SJSA1 (cell line): ENCODE data around the gene MSH5. TPM values are rescaled to one million over a fixed set of nuclear protein-coding genes. Genes with fewer than 3 reads are reported as not detected.
"Not testable (repeated sequence)": the region's sequence is repeated elsewhere in the genome, so short reads cannot be mapped to it uniquely, and the experiment has no call there.

ENCODE experiments used
- DNase-seq, 2 experiments: peaks; one replicate each; pipeline ENCODE4 v3.0.0-alpha.2; 2015 to 2020; ENCODE audit warnings: low spot score in 2 of 2, low read depth in 1 of 2
- H3K27ac ChIP-seq: fragments of 250-450 bp; sonication (Bioruptor Pico); 2 replicates; pipeline ENCODE4 v1.5.1; 2020; ENCODE audit warnings: mild to moderate bottlenecking, moderate library complexity
- H3K27me3 ChIP-seq: fragments of 250-450 bp; sonication (Bioruptor Pico); replicated peaks from 2 replicates; pipeline ENCODE4 v1.5.1; 2020; ENCODE audit warnings: mild to moderate bottlenecking, moderate library complexity
- H3K36me3 ChIP-seq: fragments of 250-450 bp; sonication (Bioruptor Pico); 2 replicates; pipeline ENCODE4 v1.5.1; 2020; ENCODE audit warnings: mild to moderate bottlenecking
- H3K4me1 ChIP-seq: fragments of 250-450 bp; sonication (Bioruptor Pico); replicated peaks from 2 replicates; pipeline ENCODE4 v1.6.1; 2021; ENCODE audit warnings: mild to moderate bottlenecking
- H3K4me3 ChIP-seq: fragments of 250-450 bp; sonication (Bioruptor Pico); 2 replicates; pipeline ENCODE4 v1.5.1; 2020; ENCODE audit warnings: mild to moderate bottlenecking
- H3K9me3 ChIP-seq: fragments of 250-450 bp; sonication (Bioruptor Pico); replicated peaks from 2 replicates; pipeline ENCODE4 v1.5.1; 2020; ENCODE audit warnings: mild to moderate bottlenecking
- total RNA-seq: library from RNA; depleted of rRNA; stranded (reverse); fragments of >200 nt; shearing (Covaris generic); gene quantifications from 2 replicates; pipeline ENCODE4 v1.2.3, GENCODE V29; 2014

The MSH5 gene
- total RNA-seq, 1 experiment from 2014 or later: 16.7 TPM

GRCh38 chr6:31794294-31794865, 54.6 kb downstream of the MSH5 start:
- H3K9me3 ChIP-seq: 0 out of 2 replicates have a peak, but pooled peaks cover 3% of the 10 kb centered on the region
- peak overlapping the region; percentile 99 for H3K27ac ChIP-seq
- peaks cover 28% of the 10 kb centered on the region for H3K4me1 ChIP-seq
- peak in 1 of 2 experiments; percentile 43 for DNase-seq
- H3K4me3 ChIP-seq: peak overlapping the region; percentile 97
- peaks cover 47% of the 10 kb centered on the region for H3K36me3 ChIP-seq
- H3K27me3 ChIP-seq: no peaks in the 10 kb centered on the region

- peaks cover 42% of the 10 kb centered on the region for H3K36me3 ChIP-seq
- peak overlapping the region; percentile 97 for H3K4me3 ChIP-seq
- H3K27ac ChIP-seq: peak overlapping the region; percentile 99
- H3K27me3 ChIP-seq: no peaks in the 10 kb centered on the region
- 0 out of 2 replicates have a peak, but pooled peaks cover 3% of the 10 kb centered on the region for H3K9me3 ChIP-seq
- DNase-seq: peak in 1 of 2 experiments; percentile 80
- peaks cover 28% of the 10 kb centered on the region for H3K4me1 ChIP-seq
Observed at GRCh38 chr6:31794866-31795615, 55.2 kb downstream of the MSH5 start.

DNA sequence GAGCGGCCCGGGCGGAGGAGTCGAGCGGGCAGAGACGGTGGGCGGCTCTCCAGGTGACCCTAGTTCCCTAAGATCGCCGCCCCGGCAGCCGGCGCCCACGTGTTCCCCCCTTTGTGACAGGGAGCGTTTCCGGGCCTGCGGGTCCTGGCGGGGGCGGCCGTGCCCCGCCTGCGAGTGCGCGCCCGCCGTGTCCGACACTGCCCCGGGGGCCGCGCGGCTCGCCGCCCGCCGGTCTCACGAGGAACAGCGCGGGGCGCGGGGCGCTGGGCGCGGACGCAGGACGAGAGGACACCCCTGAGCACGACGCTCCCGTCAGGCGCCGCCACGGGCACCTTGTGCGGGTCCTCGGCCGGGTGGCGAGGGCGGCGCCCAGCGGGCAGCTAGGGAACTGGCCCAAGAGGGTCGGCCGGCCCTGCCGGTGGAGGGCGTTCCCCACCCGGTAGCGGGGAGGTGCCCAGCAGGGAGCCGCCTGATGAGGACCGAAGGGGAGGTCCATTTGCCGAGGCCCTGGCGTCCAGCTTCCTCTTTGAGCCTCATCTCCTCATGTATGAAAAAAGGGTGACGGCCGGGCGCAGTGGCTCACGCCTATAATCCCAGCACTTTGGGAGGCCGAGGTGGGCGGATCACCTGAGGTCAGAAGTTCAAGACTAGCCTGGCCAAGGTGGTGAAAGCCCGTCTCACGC, 56.0 kb downstream of the MSH5 start, which contains the start of gene VARS1:
Gene VARS1, minus strand, starts transcription at position 137 of the 683 bp plus-strand sequence. CDS start 535 bp downstream, outside the sequence.
- DNase-seq: peak; percentile 92 to 95
- peak within 1 kb of the TSS; percentile 97 for H3K4me3 ChIP-seq

DNA sequence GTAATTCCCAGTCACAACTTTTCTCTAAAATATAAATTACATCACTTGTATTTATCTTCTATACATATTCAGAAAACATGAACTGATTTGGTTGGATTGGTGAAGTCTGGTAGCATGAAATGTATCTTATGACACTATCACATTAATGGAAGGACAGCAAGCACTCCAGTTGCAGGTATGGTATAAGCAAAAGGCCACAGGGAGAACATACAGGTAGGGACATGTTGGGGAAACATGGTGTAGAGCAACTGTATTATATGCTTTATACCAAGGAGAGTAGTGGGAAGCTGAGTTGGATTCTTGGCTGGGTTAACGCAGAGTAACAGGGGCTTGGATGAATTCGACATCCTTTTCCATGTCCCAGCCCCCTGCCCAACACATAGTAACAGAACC, 57.2 kb downstream of the MSH5 start:
- Histone ChIP-seq H3K27ac (no peak overlapping the region), H3K27me3 (no peaks in the 10 kb centered on the region), H3K36me3 (peaks cover 38% of the 10 kb centered on the region), H3K4me1 (peaks cover 28% of the 10 kb centered on the region), H3K9me3 (0 out of 2 replicates have a peak, but pooled peaks cover 3% of the 10 kb centered on the region), H3K4me3 (no peak overlapping the region)
- DNase-seq: no peak

More for the DNA sequence above, 56.0 kb downstream of the MSH5 start, which contains the start of gene VARS1:
- Histone ChIP-seq H3K27ac (peak within 1 kb of the TSS; percentile 99), H3K27me3 (no peaks in the 10 kb centered on the region), H3K36me3 (peaks cover 38% of the 10 kb centered on the region), H3K9me3 (0 out of 2 replicates have a peak, but pooled peaks cover 3% of the 10 kb centered on the region), H3K4me1 (peaks cover 28% of the 10 kb centered on the region)

DNA sequence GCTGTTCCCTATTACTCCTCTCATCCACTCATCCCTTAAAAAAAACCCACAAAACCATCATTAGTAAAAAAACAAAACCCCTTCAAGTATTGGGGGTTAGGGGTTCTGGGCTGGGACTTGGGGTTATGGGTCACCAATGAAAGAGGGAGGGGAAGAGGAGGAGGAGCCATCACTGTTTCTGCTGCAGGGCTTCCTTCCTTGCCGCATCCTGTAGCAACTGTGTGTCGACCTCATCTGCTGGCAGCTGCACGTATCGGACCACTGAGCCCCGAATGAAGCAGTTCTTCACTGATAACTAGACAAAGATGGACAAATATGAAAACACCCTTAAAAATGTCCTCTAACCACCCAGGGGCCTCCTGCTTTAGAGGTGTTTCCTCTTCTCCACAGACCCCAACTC, 57.8 kb downstream of the MSH5 start:
- H3K36me3 ChIP-seq: peaks cover 33% of the 10 kb centered on the region
- H3K9me3 ChIP-seq: 0 out of 2 replicates have a peak, but pooled peaks cover 3% of the 10 kb centered on the region
- no peak for DNase-seq
- no peak overlapping the region for H3K27ac ChIP-seq
- H3K4me3 ChIP-seq: no peak overlapping the region
- H3K4me1 ChIP-seq: peaks cover 26% of the 10 kb centered on the region
- no peaks in the 10 kb centered on the region for H3K27me3 ChIP-seq

- Histone ChIP-seq H3K27ac (no peak overlapping the region), H3K4me3 (no peak overlapping the region), H3K9me3 (0 out of 2 replicates have a peak, but pooled peaks cover 3% of the 10 kb centered on the region), H3K36me3 (peaks cover 25% of the 10 kb centered on the region), H3K4me1 (peaks cover 13% of the 10 kb centered on the region), H3K27me3 (no peaks in the 10 kb centered on the region)
- DNase-seq: no peak
Observed at GRCh38 chr6:31799781-31800180, 60.0 kb downstream of the MSH5 start.

DNA sequence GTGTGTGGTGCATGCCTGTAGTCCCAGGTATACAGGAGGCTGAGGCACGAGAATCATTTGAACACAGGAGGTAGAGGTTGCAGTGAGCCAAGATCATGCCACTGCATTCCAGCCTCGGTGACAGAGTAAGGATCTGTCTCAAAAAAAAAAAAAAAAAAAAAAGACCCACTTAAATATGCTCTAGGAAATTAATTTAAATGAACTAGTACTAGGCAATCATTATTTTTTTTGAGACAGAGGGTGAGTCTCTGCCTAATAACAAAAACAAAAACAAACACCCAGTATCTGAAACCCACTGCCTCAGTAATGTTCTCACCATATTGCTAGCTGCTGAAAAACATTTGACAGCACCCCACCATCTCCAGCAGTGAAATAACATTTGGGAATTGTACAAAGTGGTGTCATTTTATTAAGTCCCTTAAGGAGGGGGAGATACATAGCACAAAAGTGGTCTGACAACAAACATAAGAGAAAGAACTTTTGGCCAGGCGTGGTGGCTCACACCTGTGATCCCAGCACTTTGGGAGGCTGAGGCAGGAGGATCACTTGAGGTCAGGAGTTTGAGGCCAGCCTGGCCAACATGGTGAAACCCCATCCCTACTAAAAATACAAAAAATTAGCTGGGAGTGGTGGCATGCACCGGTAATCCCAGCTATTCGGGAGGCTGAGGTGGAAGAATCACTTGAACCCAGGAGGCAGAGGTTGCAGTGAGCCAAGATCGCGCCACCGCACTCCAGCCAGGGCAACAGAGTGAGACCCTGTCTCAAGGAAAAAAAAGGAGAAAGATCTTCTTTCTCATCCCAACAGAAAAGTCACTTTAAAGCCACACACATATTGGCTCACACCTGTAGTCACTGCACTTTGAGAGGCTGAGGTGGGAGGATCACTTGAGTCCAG, 61.5 kb downstream of the MSH5 start:
- not testable (repeated sequence) for H3K4me1 ChIP-seq

DNA sequence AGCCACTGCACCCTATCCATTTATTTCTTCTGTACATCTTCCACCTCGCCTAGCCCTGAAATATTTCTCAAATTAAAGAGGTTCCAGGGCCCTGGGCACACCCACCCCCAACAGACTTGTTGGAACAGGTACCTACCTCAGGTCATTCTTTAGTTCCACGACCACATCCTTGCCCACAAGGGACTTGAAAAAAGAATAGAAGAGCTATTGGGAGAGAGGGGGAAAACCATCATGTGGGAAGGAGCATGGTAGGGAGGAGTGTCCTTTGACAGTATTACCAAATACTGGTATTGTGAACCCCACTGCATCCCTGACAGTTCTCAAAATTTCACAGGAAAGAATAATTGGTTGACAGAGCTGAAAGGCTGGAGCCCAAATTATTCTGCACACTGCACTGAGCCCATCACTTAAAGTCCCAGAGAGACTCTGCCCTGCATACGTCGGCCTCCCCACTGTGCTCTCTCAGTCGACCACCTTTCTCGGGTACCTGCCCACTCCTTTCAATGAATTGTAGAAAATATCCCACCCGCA, 66.2 kb downstream of the MSH5 start:
- no peak for DNase-seq
- Histone ChIP-seq H3K9me3 (no peaks in the 10 kb centered on the region), H3K36me3 (peaks cover 13% of the 10 kb centered on the region)

More for the DNA sequence above, 61.5 kb downstream of the MSH5 start:
- H3K27ac ChIP-seq, H3K9me3 ChIP-seq, H3K27me3 ChIP-seq, DNase-seq, H3K4me3 ChIP-seq: not testable (repeated sequence)
- peaks cover 16% of the 10 kb centered on the region for H3K36me3 ChIP-seq

GRCh38 chr6:31806470-31807272, 66.9 kb downstream of the MSH5 start, which contains the start of gene LSM2:
LSM2 (minus strand) TSS chr6:31806966; CDS start chr6:31806757, 209 bp downstream.
- H3K27ac ChIP-seq: peak within 1 kb of the TSS; percentile 41
- H3K27me3 ChIP-seq: no peaks in the 10 kb centered on the region
- H3K4me3 ChIP-seq: peak within 1 kb of the TSS; percentile 59
- peaks cover 7% of the 10 kb centered on the region; the same call in 1 of the 2 replicates for H3K4me1 ChIP-seq
- DNase-seq: peak; percentile 98
- H3K9me3 ChIP-seq: no peaks in the 10 kb centered on the region
- H3K36me3 ChIP-seq: peaks cover 8% of the 10 kb centered on the region

More for the DNA sequence above, 66.2 kb downstream of the MSH5 start:
- peak overlapping the region; percentile 59 for H3K4me3 ChIP-seq
- H3K4me1 ChIP-seq: peaks cover 7% of the 10 kb centered on the region; the same call in 1 of the 2 replicates
- peak overlapping the region; percentile 41 for H3K27ac ChIP-seq
- H3K27me3 ChIP-seq: no peaks in the 10 kb centered on the region

GRCh38 chr6:31808599-31808998, 68.8 kb downstream of the MSH5 start:
- H3K4me1 ChIP-seq, H3K4me3 ChIP-seq, H3K9me3 ChIP-seq: not testable (repeated sequence)

GRCh38 chr6:31811645-31812044, 71.8 kb downstream of the MSH5 start:
- H3K27me3 ChIP-seq: no peaks in the 10 kb centered on the region
- peaks cover 16% of the 10 kb centered on the region for H3K4me1 ChIP-seq
- no peaks in the 10 kb centered on the region for H3K36me3 ChIP-seq
- no peak for DNase-seq
- no peaks in the 10 kb centered on the region for H3K9me3 ChIP-seq
- H3K27ac ChIP-seq: no peak overlapping the region
- no peak overlapping the region for H3K4me3 ChIP-seq

More at GRCh38 chr6:31808599-31808998, 68.8 kb downstream of the MSH5 start:
- DNase-seq, H3K36me3 ChIP-seq, H3K27me3 ChIP-seq, H3K27ac ChIP-seq: not testable (repeated sequence)
